ENCODE measurements around the gene PRMT2.
A peak's percentile ranks its signal among the peaks of the same experiment; 100 is the strongest.
"Not testable (repeated sequence)": the region's sequence is repeated elsewhere in the genome, so short reads cannot be mapped to it uniquely, and the experiment has no call there.

Gene PRMT2

DNA sequence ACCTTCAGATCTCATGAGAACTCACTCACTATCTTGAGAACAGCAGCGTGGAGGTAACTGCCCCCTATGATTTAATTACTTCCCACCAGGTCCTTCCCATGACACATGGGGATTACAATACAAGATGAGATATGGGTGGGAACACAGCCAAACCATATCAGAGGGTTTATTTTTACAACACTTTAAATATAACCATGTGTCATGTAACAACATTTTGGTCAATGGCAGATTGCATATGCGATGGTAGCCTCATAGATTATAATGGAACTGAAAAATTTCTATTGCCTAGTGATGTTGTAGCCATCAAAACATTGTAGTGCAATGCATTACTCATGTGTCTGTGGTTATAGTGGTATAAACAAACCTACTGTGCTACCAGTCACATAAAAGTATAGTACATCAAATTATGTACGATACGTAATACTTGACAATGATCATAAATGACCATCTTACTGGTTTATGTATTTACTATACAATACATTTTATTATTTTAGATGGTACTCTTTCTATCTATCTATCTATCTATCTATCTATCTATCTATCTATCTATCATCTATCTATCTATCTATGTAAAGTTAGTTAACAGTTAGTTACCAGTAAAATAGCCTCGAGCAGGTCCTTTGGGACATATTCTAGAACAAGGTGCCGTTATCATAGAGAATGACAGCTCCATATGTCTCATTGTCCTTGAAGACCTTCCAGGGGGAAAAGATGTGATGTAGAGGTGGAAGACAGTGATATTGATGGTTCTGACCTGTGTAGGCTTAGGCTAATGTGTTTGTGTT, 18.0 kb upstream of the PRMT2 start:
- DNase-seq (ENCODE audit: low spot score) (no peak), FAIRE-seq (no peak)

DNA sequence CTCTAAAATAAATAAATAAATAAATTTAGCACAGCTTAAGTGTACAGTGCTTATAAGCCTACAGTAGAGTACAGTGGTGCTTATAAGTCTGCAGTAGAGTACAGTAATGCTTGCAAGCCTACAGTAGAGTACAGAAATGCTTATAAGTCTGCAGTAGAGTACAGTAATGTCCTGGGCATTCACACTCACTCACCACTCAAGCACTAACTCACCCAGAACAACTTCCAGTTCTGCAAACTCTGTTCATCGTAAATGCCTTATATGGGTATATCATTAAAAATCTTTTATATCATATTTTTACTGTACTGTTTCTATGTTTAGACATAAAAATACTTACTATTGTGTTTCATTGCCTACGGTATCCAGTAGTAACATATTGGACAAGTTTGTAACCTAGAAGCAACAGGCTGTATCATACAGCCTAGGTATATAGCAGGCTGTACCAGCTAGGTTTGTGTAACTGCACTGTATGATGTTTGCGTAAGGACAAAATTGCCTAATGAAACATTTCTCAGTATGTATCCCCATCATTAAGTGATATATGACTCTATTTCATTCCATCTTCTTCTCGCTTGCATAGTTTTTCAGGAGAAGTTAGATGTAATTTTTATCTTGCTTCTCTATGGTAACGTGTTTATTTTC, 16.6 kb upstream of the PRMT2 start:
- no peak for DNase-seq (ENCODE audit: low spot score)
- no peak for FAIRE-seq

DNA sequence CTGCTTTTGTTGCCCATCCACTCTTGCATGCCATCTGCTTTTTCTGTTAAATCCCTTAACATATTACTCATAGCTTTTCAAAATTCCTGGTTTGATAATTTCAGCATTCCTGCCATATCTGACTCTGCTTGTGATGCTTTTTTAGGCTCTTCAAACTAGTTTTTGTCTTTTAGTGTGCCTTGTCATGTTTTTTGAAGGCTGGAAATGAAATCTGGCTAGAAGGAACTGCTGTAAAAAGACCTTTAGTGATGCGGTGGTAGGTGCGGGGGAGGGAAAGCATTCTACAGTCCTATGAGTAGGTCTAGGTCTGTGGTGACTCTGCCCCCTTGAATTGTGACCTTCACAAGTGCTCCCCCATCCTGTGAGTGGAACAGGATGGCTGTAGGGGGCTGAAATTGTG, 15.6 kb upstream of the PRMT2 start:
- DNase-seq (ENCODE audit: low spot score) (no peak), FAIRE-seq (no peak)

DNA sequence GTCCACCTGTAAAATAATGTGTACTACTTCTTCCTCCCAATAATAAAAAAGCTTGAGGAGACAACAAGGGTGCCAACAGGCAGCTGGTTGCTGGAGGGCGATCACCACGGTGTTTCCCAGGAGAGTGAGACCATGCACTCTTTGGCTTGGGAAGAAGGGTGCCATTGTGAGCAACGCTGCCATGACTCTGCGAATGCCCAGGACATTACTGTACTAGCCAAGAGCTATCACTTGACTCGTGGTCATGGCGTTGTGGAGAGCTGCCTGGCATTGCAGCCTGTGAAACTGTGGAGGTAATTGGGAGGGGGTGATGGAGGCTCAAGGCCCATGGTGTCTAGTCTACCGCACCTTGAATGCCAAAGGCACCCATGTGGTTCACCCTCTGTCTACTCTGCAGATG, 14.6 kb upstream of the PRMT2 start:
- FAIRE-seq: no peak
- no peak for DNase-seq (ENCODE audit: low spot score)

DNA sequence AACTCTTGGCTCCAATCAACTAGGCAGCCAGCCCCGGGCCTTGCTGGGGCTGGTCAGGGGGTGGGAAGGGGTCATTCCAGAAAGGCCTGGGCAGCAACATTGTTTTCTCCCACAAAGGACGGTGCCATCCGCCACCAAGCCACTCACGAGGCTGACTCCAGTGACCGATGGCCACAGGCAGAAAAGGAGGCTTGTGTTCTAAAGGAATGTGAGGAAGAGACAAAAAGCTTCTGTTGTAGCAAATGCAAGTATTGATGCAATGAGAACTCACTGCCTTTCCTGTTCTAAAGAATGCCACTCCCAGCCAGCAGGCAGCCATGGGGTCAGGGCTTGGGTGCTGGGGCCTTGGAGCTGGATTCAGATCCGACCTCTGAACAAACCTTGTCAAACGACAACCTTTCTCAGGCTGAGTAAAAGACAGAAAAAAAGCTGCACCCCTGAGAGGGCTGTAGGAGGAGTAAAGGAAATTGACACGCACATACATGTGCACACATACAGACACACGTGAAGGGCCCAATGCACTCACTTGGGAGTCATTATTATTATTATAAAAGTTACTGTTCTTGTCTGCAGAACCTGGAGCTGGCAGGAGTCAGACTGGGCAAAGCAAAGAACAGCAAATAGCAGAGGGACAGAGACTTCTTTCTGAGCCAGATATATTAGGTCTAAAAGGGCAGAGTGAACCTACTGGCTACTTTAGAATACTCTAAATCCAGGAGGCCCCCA, 13.9 kb upstream of the PRMT2 start:
- FAIRE-seq (no peak), DNase-seq (ENCODE audit: low spot score) (no peak)

DNA sequence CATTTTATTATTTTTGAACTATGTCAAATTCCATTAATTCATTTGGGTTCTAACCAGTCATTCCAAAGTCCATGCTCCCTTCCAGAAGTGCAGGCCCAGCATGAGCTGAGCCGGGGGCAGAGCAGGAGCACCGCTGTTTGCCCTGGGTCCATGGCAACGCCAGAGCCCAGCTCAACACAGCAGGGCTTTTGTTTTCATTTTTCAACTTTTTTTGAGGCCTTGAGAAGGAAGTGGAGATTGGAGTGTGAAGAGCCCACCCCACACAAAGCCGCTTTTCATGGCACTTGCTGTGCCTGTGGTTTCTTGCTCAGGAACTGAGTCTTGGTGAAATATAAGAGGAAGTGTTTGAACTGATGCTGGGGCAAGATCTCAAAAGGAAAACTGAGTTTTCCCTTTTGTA, 13.2 kb upstream of the PRMT2 start:
- no peak for FAIRE-seq
- DNase-seq (ENCODE audit: low spot score): no peak

DNA sequence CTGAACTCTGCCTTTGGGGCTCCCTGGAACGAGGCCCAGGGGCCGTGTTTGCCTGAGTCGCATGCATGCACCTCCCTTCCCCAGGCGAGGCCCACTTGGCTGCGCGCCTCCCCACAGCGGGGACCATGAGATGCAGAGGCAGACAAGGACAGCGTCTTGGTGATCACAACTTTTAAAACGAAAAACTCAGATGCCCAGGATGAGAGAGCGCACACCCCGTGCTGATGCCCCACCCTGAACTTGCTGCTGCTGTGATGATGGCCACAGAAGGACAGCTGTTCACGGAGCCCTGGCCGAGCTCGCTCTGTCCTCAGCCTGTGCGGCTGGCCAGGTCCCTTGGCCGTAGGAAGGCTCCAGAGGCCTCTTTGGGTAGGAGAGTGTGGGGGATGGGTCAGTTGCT, 11.4 kb upstream of the PRMT2 start:
- DNase-seq (ENCODE audit: low spot score) (no peak), FAIRE-seq (no peak)

DNA sequence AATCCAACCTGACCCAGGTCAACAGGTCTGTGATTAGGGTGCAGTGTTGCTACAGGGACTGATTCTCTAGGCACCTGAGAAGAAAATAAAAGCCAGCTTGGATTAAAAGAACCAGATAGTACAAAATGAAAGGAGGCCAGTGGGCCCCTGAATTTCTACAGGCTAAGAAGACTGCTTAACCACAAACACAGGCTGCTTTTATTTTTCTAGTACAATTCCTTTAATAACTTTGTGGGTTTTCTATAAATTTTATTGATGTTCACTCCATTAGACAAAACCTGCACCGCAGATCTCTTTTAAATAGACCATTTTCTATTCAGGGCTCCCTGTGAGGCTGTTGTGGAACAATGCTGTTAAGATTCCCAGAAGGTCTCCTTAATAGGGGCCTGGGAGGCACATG, 9.7 kb upstream of the PRMT2 start:
- no peak for DNase-seq (ENCODE audit: low spot score)
- no peak for FAIRE-seq

DNA sequence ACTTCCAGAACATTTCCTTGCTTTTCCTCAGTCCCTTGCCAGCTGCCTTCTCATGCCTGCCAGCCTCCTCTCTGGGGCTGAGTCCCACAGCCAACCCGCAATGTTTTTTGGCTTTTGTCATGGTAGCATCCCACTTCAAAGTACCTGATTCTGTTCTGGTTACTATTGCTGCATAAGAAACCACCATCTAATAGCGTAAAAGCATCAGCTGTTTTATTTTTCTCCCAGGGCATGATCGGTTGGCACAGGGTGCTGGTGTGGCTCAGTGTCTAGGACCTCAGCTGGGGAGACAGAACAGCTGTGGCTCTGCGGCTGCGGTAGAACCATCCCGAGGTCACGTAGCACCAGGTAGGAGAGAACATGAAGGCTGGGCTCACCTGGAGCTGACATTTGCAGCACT, 8.9 kb upstream of the PRMT2 start:
- no peak for FAIRE-seq

DNA sequence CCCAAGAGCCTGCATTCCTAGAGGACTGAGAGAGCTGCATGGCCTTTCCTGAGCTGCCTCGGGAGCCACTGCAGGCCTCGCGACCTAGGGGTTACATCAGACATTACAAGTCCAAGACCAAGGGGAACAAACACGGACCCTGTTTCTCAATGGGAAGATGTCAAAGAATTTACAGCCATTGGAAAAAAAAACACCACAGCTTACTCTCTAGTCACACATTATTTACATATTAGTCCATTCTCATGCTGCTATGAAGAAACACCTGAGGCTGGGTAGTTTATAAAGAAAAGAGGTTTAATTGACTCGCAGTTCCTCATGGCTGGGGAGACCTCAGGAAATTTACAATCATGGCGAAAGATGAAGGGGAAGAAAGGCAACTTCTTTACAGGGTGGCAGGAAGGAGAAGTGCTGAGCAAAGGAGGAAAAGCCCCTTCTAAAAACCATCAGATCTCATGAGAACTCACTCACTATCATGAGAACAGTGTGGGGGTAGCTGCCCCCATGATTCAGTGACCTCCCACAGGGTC, 8.4 kb upstream of the PRMT2 start:
- FAIRE-seq (no peak), DNase-seq (ENCODE audit: low spot score) (no peak)

More for the DNA sequence above, 8.9 kb upstream of the PRMT2 start:
- no peak for DNase-seq (ENCODE audit: low spot score)

DNA sequence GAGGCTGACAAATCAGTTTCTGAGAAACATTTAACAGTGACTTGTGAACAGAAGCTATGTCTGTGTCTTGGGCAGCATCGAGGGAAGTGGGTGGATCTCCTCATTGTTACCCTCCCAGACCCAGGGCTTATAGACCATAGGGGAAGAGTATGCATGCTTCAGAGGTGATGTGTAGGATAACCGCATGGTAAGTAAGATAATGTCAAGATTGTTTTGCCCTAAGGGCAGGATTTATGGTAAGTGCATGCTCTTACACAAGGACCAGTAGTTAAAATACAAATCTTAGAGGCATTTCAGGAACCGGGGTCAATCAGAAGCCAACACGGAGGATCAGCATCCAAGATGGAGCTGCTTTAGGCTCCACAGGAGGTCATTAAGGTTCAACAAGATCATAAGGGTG, 7.7 kb upstream of the PRMT2 start:
- no peak for DNase-seq (ENCODE audit: low spot score)
- FAIRE-seq: no peak

DNA sequence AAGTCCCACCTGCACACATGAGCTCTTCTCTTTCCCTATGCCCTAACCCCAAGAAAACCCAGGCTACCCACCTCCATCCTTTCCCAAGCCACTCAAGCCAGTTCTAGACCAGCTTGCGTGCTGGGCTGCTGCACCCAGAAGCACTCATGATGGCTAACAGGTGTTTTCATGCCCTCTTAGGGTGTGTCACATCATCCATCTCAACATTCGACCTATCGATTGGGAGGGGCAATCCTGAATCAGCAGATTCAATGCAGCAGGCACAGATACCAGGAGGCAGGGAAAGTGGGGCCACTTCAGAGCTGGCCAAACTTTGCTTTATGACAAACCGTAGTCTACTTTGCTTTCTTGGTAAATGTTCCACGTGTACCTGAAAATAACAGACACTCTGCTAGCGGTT, 6.6 kb upstream of the PRMT2 start:
- no peak for DNase-seq (ENCODE audit: low spot score)
- no peak for FAIRE-seq

DNA sequence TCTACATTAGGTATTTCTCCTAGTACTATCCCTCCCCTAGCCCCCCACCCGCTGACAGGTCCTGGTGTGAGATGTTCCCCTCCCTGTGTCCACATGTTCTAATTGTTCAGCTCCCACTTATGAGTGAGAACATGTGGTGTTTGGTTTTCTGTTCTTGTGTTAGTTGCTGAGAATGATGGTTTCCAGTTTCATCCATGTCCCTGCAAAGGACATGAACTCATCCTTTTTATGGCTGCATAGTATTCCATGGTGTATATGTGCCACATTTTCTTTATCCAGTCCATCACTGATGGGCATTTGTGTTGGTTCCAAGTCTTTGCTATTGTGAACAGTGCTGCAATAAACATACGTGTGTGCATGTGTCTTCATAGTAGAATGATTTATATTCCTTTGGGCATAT, 4.6 kb upstream of the PRMT2 start:
- FAIRE-seq; DNase-seq (ENCODE audit: low spot score): not testable (repeated sequence)

DNA sequence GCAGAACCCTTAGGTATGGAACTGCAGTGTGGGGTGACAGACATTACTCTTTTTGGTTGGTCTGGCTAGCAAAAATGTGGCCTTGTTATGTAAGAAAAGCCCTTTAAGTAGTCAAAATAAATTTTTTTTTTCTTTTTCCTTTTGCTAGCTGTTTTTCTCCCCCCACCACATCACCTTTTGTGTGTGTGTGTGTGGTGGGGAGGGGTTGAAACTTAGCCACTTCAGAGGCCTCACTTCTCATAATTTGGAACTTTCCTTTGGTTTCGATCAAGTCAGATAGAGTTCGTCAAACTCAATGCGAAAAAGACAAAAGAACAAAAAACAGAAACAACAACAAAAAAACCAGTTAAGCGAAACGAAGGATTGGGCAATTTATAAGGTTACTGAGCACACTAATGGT, 1.9 kb upstream of the PRMT2 start:
- FAIRE-seq: no peak
- no peak for DNase-seq (ENCODE audit: low spot score)

DNA sequence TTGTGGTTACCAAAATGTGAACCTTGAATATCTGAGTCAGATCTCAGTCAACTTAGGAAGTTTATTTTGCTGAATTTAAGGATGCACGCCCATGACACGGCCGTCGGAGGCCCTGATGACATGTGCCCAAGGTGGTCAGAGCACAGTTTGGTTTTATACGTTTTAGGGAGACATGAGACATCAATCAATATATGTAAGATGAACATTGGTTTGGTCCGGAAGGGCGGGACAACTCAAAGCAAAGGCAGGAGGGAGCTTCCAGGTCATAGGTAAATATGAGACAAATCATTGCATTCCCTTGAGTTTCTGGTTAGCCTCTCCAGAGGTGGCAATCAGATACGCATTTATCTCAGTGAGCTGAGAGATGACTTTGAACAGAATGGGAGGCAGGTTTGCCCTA, 1.0 kb upstream of the PRMT2 start:
- DNase-seq (ENCODE audit: low spot score) (no peak), FAIRE-seq (no peak)

DNA sequence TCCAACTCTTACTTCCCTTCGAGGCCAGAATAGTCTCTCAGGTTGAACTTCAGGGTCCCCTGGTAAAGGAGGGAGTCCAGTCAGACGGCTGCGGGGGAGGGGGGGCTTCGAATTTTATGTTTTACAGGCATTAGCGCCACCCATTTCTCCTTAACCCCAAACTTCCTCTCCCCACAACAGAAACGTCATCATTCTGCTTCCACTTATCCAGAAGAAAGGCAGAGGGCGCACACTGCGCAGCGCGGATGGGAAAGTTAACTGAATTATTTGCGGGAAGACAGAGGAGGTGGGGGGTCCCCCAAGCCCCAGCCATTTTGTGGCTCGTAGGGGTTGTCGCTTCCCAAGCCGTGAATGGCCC, 529 bp upstream of the PRMT2 start:
- FAIRE-seq: no peak
- peak; percentile 66 for DNase-seq (ENCODE audit: low spot score)

DNA sequence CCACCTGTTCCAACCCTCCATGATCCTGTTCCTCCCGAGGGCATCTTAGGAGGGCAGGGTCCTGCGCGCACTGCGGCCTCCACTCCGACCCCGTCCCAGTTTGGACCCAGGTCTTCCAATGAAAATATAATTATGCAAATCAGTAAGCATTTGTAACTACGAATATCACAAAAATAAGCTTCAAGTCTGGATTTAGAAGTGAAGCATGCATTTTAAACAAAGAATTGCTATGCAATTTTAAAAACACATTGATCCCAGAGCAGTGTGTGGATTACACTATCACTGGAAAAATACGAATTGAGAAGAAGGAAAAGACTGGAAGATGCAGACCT, 673 bp downstream of the PRMT2 start:
- FAIRE-seq (no peak), DNase-seq (ENCODE audit: low spot score) (no peak)

DNA sequence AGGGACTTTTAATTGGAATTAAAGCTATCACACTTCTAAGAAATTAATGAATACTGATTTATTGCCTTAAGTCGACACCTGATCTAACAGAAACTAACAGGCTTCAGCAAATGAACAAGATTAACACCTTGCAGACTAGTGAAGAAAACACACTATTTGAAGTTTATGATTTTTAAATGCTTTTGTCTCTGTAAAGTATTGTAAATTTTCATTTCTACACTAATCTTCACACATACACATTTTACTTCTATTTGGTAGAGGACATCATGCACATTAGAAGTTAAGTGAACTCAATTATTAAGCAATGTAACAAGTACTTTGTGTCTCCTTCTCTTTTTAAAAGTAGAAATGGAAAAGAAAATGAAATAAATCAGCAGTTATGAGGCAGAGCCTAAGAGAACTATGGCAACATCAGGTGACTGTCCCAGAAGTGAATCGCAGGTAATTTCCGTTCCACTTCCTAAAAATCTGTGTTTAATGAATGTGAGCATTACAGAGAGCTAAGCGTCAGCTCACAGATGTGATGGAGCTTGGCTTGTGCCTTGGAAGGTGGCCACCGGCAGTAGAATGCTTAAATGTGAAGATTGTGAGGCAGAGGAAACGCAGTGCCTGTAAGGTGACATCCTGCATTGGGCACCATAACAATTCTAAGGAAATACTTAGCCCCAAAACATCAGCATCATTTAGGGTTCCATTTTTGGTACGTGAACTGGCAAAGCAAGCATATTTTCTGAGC, 1.2 kb downstream of the PRMT2 start:
- FAIRE-seq: no peak
- no peak for DNase-seq (ENCODE audit: low spot score)

DNA sequence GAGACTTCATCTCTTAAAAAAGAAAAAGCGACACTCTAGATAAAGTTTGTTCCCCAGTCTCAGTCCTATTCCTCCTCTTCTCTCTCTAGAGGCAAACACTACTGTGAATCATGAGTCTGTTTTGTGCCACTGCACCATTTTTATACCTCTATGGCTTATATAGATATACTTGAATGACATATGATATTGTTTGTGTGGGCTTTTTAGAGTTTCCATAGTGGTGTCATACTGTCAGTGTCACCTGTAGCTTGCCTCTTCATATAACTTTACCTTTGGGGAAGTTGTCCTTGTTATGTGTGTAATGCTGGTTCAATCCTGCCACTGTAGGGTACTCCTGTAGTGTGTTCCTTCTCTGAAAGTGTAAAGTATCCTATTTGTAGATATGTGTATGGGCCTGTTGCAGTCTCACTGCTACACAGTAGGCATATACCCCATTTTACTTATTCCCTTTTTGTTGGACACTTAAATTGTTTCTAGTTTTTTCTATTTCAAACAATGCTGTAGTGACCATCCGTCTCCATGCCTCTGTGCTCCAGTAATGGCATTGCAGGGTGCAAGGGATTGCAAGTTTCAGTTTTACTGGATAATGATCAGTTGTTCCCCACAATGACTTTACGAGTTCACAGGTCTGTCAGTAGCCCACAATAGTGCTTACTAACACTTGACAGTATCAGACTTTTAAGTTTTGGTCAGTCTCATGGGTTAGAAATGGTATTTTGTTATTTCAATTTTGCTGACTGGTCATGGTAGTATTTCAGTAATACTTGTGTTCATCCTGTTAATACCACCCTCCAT, 2.7 kb downstream of the PRMT2 start:
- no peak for DNase-seq (ENCODE audit: low spot score)
- FAIRE-seq: no peak

DNA sequence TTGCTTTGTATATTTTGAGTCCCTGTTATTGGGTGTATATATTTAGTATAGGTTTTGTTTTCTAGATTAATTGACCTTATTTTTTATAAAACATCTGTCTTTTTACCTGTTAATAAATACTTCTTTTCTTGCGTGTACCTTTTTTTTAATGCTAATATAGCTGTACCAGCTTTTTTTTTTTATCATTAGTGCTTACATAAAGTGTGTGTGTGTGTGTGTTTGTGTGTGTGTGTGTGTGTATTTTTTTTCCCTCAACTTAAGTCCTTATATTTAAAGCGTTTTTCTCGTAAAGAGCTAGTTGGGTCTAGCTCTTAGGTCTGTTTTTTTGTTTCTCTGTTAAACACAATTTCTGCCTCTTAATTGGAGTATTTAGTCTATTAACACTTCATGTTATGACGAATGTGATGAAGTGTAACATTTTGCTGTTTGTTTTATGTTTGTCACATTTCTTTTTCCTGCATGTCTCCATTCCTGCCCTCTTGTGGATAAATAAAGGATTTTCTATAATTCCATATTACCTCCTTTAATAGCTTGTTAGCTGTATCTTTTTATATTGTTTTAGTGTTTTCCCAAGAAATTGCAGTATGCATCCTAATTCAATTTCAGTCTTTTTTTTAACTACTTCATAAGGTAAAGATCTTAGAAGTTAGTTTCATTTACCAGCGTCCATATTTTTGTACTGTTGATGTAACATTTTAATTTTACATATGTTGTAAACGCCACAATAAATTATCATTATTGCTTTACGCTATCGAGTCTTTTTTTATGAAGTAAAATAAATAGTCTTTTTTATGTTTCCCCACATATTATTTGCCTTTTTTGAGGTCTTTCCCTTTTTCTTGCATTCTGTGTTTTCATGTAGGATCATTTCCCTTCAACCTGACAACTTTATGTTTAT, 4.3 kb downstream of the PRMT2 start:
- DNase-seq (ENCODE audit: low spot score): no peak
- no peak for FAIRE-seq

All from urothelium cell line (cell line).